8988T (cell line): ENCODE results near the gene REN.
A peak's percentile ranks its signal among the peaks of the same experiment; 100 is the strongest.

Source experiments
- DNase-seq: peaks from one replicate; pipeline ENCODE4 v3.0.0; 2011

REN gene

DNA sequence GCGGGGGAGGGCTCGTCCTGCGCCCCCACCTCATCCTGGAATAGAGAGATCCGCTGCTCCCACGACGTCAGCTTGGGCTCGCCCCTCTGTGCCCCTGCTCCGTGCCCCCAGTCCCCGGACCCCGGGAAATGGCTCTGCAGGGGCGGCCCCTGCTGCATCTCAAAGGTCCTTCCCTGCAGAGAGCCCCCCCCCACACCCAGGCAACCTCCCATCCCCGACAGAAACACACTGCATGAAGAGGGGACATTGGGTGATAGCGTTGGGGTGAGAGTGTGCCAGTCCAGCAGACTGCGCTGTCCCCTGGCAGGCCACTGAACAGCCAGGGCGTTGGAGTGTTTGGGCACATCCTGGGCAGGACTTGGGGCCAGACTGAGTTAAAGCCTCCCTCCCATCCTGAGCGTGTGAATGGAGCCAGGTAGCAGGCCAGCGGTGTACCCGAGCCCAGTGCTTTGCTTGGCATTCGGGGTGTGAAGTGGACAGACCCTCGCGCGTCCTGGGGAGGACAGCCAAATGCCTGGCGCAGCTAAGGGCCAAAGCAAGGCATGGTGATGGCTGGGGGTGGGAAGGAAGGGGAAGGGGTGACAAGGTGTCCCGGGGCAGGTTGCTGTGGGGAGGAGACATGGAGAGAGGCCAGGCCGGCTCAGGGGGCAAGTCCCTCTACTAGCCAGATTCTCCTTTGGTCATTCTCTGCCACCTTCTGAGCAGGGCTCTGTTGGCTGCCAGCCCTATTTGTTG is 13.7 kb downstream of the REN start:
- peak; percentile 18 for DNase-seq

- peak; percentile 93 for DNase-seq
These were observed 14.4 kb downstream of the REN start, which contains the start of gene ETNK2 for GRCh38 chr1:204151552-204152309. TSS of gene ETNK2 (minus strand) at chr1:204152044. CDS start at chr1:204151852, 192 bp downstream.

- peak; percentile 59 for DNase-seq
These were observed 15.2 kb downstream of the REN start for GRCh38 chr1:204150702-204151551.

- peak; percentile 14 for DNase-seq
These were observed 16.2 kb downstream of the REN start for GRCh38 chr1:204149635-204150565.

DNA sequence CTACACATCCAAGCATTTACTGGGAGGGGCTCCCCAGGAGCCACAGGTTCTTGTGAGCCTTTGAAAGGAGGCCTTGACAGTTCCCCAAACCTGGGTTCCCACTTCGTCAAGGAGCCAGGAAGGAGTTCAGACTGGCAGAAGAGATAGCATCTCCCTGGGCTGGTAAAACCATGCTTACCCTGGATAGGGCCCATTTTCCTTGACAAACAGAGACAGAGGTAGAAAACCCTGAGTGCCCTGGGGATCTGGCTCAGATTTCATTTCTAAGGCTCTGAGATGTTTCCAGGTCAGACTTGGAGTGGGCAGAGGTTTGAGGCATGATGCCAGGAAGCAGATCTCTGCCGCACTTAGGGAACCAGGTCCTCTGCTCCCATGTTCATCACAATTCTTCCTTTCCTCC is 17.0 kb downstream of the REN start:
- peak; percentile 4 for DNase-seq

DNA sequence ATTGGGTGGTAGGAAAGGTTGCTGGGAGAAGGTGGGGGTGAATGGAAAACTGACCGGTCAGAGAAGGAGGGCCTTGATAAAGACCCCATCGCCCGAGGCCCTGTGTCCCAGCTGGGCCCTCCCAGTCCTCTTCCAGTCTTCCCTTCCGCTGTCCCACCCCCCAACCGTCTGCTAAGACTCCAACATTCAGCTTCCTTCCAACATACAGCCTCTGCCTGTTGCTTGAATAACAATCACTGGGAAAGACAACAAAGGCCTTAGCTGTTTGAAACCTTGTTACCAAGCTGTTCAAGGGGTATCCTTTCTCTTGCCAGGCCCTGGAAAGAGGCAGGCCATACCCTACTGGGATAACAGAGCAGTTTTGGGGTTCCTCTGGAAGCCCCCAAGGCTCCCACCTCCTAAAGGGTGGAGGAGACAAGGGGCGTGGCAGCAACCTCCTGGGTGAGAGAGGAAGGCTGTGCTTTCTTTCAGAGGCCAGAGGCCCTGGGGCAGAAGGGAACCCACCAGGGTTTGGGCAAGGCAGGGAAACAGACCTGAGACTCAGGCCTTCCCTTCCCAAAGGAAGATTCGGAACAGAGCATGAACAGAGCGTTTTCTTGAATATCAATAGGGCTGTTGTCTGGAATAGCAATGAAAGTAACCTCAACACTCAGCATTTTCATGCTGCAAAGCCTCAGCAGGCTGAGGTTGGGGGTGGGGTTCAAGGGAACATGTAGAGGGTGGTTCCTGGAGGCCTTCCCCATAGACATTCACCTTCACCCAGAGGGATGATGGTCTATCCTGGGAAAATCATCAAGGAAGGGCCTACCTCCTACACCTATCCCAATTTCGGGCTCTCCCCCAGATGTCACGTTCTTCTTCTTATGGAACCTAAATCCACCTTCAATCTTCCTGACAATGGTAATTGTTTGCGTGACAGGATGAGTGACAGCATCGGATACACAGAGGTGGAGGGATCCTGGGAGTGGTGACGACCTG is 18.4 kb downstream of the REN start:
- DNase-seq = peak; percentile 5

- DNase-seq = peak; percentile 20
These were observed 19.2 kb downstream of the REN start for GRCh38 chr1:204146965-204147364.

- peak; percentile 8 for DNase-seq
These were observed 19.8 kb downstream of the REN start for GRCh38 chr1:204146309-204146708.

DNA sequence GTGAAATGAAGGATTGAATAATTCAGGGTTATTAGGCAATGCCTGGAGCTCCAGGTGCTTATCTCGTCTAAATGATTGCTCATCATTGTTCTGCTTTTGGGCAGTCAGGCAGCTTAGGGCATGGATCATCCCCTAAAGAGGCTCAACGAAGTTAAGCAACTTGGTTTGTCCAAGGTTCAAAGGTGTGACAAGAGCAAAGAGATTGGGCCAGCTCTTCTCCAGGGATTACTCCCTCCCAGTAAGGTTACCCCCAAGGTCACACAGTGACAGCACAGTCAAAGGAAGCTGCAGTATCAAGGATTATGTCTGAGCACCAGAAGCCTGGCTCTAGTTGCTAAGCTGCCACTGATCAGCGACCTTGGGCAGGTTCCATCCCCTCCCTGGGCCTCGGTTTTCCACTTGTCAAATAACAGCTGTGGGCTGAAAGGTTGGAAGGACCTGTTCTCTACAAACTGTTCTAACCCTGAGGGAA is 21.1 kb downstream of the REN start:
- no peak for DNase-seq

- no peak for DNase-seq
These were observed 22.7 kb downstream of the REN start for GRCh38 chr1:204143276-204144041.

- DNase-seq = no peak
These were observed 23.8 kb downstream of the REN start for GRCh38 chr1:204142032-204142974.

- no peak for DNase-seq
These were observed 25.0 kb downstream of the REN start for GRCh38 chr1:204141131-204141530.

DNA sequence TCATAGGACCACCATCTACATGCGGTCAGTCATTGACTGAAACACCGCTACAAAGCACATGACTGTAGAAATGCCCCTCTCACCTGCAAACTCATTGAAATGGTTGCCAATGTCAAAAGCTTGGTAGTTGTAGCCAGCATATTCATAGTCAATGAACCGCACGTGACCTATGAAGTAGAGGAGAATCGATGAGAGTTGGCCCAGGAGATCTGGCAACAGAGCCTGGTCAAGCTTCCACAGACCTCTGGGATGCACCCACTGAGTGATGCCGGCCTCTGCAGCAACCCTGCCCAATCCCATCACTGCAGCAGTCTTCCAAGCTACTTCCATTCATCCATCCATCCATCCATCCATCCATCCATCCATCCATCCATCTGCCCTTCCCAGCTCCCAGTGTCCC is 26.2 kb downstream of the REN start:
- no peak for DNase-seq

DNA sequence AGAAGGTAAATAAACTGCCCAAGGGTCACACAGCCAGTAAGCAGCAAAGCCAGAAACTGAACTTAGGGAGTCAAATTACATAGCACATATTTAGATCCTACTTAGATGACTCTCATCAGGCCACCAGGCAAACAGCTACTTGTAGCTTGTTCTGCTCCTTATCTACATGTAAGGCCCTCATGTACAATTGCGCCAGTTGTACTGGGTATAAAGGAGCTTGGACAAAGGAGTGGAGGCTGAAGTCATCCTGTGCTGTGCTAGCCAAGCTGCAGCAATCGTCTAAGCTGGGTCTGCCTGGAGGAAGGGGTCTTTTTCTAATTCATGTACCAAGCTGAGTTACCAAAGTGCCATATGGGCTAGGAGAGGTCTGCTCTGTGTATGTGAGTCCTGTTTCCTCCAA is 27.0 kb downstream of the REN start:
- DNase-seq = no peak

DNA sequence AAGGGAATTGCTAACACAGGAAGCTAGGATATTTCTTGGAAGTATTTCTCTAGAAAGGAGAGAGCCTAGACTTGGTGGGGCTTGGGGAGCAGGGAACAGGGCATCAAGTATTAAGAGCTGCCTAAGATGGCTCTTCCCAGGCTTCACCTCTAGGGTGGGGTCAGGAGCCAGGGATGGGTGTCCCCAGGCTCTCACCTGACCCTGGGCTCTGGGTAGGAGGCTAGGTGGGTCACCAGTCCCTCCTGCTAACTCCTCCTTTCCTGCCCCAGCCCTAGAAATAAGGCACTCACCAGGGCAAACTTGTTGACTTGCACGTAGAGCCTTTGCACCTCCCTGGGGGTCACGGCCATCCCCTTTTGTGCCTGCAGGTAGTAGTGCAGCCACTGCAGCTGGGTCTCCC is 29.3 kb downstream of the REN start:
- no peak for DNase-seq

GRCh38 chr1:204134103-204134502 is 32.0 kb downstream of the REN start:
- no peak for DNase-seq

GRCh38 chr1:204132718-204133117 is 33.4 kb downstream of the REN start:
- no peak for DNase-seq

- no peak for DNase-seq
These were observed 34.2 kb downstream of the REN start for GRCh38 chr1:204131978-204132377.
